T follicular helper cell (primary cell): ENCODE results near the gene ART1.

Source experiments
- DNase-seq: peaks from one replicate; pipeline ENCODE4 v3.0.0-alpha.2; 2020; ENCODE audit warnings: low read depth

ART1 gene

GRCh38 chr11:3666023-3666530, 21.1 kb downstream of the ART1 start:
- no peak for DNase-seq

DNA sequence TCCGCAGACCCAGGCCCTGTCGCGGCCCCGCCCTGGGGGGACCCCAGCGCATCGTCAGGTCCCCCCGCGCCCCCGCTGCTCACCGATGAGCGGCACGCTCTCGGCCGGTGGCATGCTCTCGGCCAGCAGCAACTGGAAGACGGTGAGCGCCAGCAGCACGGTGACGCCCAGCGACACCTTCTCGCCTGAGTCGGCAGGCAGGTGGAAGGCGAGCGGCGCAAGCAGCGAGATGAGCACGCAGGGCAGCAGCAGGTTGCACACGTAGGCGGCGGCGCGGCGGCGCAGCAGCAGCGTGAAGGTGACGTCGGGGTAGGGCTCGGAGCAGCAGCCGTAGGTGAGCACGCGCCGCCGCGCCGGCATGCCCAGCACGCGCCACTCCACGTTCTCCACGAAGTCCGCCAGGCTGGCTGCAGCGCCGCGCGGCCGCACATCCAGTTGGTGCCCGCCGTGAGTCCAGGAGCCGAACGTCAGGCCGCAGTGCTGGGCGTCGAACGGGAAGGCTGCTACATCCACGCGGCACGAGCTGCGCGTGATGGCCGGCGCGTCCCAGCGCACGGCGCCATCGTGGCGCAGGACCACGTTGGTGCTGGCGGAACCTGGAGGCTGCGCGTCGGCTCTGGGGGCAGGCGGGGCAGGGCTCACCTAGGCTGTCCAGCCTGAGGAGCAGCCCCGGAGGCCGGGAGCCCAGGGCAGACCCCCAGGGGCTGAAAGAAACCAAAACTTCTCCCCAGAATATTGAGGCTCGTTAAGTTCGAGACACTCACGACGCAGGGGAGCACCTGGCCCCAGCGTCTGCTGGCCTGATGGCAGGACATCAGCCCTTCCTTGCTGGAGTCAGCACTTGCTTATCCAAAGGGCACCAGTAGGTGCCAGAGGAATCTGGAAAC, 22.5 kb downstream of the ART1 start:
- no peak for DNase-seq

DNA sequence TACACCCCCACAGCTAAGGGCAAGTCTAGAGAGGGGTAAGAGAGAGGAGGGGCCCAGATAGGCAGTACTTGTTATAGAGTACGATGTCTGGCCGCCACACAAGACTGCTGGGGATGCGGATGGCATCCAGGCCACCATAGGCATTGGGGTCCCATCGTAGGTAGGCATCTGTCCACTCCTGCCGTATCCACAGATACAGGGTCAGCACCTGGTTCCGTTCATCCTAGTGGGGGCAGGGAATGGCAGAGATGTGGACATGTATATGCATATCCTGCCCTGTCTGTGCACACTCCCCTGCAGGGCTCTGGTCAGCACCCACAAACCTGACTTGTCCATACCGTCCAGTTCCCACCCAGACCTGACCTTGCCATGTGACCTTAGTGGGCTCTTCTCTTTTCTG, 24.2 kb downstream of the ART1 start:
- DNase-seq: no peak

- DNase-seq: no peak
These were observed 24.8 kb downstream of the ART1 start for GRCh38 chr11:3669742-3670183.

GRCh38 chr11:3671334-3672254, 26.7 kb downstream of the ART1 start, which contains the start of gene CHRNA10:
CHRNA10 (minus strand) TSS chr11:3671384; CDS start chr11:3671312, 72 bp downstream.
- DNase-seq: no peak

GRCh38 chr11:3674189-3674588, 29.3 kb downstream of the ART1 start:
- no peak for DNase-seq

DNA sequence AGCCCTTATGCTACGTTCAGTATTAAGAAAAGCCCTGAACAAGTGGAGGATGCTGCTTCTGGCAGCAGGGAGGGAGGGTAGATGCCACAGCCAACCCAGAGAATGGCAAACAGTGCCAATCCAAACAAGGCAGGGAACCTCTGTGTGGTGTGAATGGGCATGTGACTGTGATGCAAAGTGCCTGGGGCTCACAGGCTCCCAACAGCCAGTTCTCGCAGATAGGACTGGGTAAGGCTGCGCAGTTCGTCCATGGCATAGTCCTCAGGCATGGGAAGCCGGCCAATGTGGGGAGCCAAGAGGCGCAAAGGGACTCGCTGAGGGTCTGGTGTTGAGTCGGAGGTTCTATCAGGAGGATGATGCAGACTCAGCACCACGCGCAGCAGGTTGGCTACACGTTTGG, 31.0 kb downstream of the ART1 start:
- DNase-seq: no peak

GRCh38 chr11:3679077-3679476, 34.1 kb downstream of the ART1 start:
- no peak for DNase-seq

DNA sequence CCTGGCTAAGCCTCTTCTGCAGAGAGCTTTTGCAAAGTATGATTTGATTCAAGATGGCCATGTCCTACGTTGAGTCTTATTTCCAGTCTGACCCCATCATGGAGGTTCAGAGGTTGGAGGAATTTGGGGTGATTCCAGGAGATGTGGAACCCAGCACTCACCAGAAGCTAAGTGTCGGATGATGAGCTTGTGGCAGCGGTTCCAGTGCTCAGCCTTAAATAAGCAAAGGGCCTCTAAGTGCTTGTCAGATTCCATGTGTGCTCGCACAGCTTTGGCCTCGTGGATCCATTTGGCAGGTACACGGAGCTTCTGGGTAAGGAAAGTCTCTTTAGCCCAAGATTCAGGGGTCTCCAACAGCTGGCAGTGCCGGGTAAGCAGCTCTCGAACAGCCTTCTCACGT, 38.1 kb downstream of the ART1 start:
- DNase-seq: no peak

DNA sequence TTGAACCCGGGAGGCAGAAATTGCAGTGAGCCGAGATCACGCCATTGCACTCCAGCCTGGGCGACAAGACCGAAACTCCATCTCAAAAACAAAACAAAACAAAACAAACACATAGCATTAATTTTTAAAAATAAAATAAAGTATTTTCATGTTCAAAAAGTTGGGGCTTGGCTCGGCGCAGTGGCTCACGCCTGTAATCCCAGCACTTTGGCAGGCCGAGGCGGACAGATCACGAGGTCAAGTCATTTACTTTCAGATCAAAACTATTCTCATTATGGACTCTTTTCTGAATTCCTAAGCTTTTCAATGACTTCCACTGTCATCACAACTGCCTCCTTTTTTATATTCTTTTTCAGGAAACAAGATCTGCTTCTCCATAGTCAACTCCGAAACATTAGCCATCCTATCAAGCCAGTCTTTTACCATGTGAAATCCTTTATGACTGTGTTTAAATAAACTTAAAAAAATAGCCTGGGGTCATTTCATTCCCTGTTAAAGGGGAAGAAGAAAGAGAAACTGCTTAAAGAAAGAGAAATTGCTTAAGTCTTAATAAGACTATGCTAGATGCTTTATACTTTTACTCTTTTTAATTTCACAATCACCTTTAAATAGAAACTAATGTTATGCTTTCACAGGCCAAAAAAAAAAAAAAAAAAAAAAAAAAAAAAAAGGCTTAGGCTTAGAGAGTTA, 39.3 kb downstream of the ART1 start:
- DNase-seq: no peak

DNA sequence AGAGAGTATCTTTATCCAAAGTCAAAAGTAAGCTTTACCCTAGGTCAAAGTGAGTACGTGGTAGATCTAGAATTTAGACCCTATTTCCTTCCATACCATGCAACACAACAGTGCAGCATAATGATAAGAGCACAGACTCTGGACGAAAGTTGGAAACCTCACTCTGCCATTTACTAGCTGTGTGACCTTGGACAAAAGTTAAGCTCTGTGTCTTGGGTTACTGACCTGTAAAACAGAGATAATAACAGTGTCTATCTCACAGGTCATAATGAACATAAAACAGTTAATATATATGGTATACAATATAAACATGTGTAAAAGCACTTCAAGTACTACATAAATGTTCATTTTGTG, 39.9 kb downstream of the ART1 start:
- no peak for DNase-seq

GRCh38 chr11:3685923-3686322, 41.0 kb downstream of the ART1 start:
- DNase-seq: no peak

GRCh38 chr11:3686751-3687150, 41.8 kb downstream of the ART1 start:
- DNase-seq: no peak

DNA sequence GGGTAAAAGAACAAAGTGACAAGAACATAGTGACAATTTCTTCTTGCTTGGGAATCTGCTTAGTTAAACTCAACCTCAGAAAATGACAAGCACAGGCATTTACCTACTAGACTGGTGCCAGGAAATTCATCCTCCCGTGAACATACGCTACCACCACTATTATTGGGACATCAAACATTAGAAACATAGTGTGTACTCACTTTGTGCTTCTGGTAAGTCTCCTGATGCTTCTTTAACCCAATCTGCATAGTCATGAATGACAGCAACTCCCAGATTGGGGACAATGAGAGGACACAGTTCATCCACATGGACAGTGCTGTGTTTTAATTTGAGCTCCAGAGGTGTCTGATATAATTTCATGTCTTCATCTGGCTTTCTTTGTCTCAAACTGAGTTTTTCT, 55.5 kb downstream of the ART1 start:
- DNase-seq: no peak

- DNase-seq: no peak
These were observed 56.0 kb downstream of the ART1 start for GRCh38 chr11:3700910-3701309.

- no peak for DNase-seq
These were observed 58.5 kb downstream of the ART1 start for GRCh38 chr11:3703383-3703782.

DNA sequence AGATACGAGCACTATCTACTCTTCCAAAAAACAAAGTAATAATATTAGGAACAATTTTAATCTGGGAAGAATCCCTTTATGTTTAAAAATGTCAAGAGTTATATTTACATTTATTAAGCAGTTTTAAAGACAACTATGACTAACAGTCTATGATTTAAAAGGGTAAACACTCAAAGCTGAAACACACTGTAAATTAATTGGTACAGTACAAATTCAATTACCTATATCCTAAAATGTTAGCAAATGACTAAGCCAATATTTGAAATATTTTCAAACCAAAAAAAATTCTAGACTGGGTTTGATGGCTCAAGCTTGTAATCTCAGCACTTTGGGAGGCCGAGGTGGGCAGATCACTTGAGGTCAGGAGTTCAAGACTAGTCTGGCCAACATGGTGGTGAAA, 62.2 kb downstream of the ART1 start:
- no peak for DNase-seq

DNA sequence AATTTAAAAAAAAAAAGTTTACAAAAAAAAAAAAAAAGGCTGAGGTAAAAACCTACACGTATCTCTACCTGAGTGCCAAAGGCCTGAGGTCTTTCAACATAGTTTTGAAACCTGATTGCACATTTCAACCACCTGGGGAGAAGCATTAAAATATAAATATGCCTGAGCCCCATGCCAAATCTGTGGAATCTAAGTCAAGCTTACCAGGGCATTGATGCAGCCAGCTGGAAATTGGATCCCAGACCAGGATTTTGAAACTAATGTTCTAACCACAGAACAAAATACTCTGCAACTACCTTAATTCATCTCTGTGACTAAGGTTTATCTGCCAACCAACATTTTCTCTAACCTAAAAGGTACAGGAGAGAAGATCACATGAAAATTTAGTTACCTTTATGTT, 65.0 kb downstream of the ART1 start:
- DNase-seq: no peak

DNA sequence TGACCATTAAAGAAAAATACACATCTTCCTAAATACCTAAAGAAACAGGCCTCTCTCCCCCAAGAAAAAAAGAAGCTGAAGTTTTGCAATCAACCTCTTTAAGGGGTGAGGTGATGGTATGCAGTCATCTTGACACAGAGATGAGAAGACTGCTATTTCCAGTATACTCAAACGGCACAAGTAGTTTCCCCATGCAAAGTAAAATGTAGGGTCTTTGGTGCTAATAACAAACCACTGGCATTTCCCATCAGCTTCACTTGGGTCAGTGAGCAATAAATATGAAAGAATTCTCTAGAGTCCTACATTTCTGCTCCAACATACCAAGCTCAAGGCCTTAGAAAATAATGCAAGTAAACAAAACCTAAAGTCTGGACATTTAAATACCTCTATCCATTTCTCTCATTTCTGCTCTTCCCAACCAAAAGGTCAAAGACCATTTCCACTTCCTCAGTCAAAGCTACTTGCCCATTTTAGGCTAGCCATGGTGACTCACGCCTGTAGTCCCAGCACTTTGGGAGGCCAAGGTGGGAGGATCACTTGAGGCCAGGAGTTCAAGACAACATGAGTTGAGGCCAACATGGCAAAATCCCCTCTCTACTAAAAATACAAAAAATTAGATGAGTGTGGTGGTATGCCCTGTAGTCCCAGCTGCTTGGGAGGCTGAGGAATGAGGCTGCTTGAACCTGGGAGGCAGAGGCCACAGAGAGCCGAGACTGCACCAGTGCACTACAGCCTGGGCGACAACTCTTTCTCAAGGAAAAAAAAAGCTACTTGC, 65.7 kb downstream of the ART1 start:
- no peak for DNase-seq

GRCh38 chr11:3712274-3712673, 67.3 kb downstream of the ART1 start:
- DNase-seq: no peak
